ENCODE measurements around the gene SPATA32.
"Not testable (repeated sequence)": the region's sequence is repeated elsewhere in the genome, so short reads cannot be mapped to it uniquely, and the experiment has no call there.

The SPATA32 gene

DNA sequence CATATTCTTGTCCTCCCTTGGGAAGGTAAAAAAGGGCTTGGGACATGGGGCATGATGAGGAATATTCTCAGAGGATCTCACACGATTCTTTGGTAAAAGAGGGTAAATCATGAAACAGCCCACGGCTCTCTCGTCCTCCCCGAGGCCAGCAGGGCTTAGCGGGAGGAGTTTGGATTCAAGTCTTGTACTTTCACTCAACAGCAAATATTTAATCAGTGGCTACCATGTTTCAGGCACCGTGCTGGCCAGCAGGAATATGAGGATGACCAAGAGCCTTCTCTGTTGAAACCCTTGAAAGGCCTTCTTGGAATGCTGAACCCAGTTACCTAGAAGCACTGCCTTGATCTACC, 46.1 kb upstream of the SPATA32 start:
- no peak for DNase-seq (ENCODE audit: low read depth)
- no peak overlapping the region for H3K4me3 ChIP-seq (ENCODE audit: low read depth, low read length)
- in situ Hi-C loops (cut with HindIII; ENCODE audit: low sequenced_read_pairs) = no loop called here
- TF ChIP-seq, protein P1, sequence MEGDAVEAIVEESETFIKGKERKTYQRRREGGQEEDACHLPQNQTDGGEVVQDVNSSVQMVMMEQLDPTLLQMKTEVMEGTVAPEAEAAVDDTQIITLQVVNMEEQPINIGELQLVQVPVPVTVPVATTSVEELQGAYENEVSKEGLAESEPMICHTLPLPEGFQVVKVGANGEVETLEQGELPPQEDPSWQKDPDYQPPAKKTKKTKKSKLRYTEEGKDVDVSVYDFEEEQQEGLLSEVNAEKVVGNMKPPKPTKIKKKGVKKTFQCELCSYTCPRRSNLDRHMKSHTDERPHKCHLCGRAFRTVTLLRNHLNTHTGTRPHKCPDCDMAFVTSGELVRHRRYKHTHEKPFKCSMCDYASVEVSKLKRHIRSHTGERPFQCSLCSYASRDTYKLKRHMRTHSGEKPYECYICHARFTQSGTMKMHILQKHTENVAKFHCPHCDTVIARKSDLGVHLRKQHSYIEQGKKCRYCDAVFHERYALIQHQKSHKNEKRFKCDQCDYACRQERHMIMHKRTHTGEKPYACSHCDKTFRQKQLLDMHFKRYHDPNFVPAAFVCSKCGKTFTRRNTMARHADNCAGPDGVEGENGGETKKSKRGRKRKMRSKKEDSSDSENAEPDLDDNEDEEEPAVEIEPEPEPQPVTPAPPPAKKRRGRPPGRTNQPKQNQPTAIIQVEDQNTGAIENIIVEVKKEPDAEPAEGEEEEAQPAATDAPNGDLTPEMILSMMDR (IDR thresholded peaks at IDR 0.05; ENCODE audit: low read depth, low read length, missing control alignments) = no peak

DNA sequence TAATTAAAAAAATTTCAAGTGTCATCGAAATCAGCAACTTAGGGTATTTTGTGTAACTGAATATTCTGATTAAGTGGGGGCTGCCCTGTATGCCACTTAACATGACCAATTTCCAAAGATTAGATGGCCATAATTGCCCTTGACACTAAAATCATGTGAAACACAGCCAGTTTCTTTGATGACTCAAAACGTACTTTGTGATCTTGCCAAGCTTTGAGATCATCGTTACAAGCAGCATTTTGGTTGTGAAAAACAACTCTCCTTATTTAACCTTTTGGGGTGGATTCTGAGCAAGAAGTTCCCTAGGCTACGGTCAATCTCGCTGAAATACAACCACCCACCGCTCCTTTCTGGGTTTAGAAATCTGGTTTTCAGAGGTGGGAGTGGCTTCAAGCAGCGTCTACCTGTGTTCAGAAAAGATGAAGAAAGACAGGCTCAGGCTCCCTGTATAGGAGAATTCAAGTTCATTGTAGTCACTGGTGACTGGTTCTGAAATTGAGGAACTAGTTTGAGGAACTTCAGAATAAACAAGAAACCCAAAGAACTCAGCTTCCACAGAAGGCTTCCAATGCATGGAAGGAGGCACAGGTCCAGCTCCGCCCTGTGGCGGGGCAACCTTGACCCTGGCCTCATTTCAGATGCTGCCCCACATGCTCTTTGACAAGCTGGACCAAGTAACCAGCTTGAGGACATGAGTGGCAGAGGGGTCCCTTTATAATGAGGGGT, 45.6 kb upstream of the SPATA32 start:
- no peak overlapping the region for H3K4me3 ChIP-seq (ENCODE audit: low read depth, low read length)
- TF ChIP-seq, protein P1 (IDR thresholded peaks at IDR 0.05; ENCODE audit: low read depth, low read length, missing control alignments) = no peak
- in situ Hi-C loops (cut with HindIII; ENCODE audit: low sequenced_read_pairs) = no loop called here
- peak; percentile 87 for DNase-seq (ENCODE audit: low read depth)

- TF ChIP-seq, protein P1 (IDR thresholded peaks at IDR 0.05; ENCODE audit: low read depth, low read length, missing control alignments) = peak; percentile 13
- no peak overlapping the region for H3K4me3 ChIP-seq (ENCODE audit: low read depth, low read length)
- in situ Hi-C loops (cut with HindIII; ENCODE audit: low sequenced_read_pairs) = no loop called here
- no peak for DNase-seq (ENCODE audit: low read depth)
These were observed 44.7 kb upstream of the SPATA32 start for GRCh38 chr17:45306623-45307022.

- in situ Hi-C loops (cut with HindIII; ENCODE audit: low sequenced_read_pairs) = no loop called here
- no peak overlapping the region for H3K4me3 ChIP-seq (ENCODE audit: low read depth, low read length)
- TF ChIP-seq, protein P1 (IDR thresholded peaks at IDR 0.05; ENCODE audit: low read depth, low read length, missing control alignments) = no peak
- no peak for DNase-seq (ENCODE audit: low read depth)
These were observed 44.2 kb upstream of the SPATA32 start for GRCh38 chr17:45306094-45306493.

- no peak for DNase-seq (ENCODE audit: low read depth)
- in situ Hi-C loops (cut with HindIII; ENCODE audit: low sequenced_read_pairs) = no loop called here
- TF ChIP-seq, protein P1 (IDR thresholded peaks at IDR 0.05; ENCODE audit: low read depth, low read length, missing control alignments) = no peak
- H3K4me3 ChIP-seq (ENCODE audit: low read depth, low read length) = no peak overlapping the region
These were observed 43.7 kb upstream of the SPATA32 start for GRCh38 chr17:45305530-45306087.

GRCh38 chr17:45302649-45303173, 40.8 kb upstream of the SPATA32 start:
- no peak overlapping the region for H3K4me3 ChIP-seq (ENCODE audit: low read depth, low read length)
- in situ Hi-C loops (cut with HindIII; ENCODE audit: low sequenced_read_pairs) = no loop called here
- no peak for DNase-seq (ENCODE audit: low read depth)
- TF ChIP-seq, protein P1 (IDR thresholded peaks at IDR 0.05; ENCODE audit: low read depth, low read length, missing control alignments) = no peak

- DNase-seq (ENCODE audit: low read depth); in situ Hi-C loops (cut with HindIII; ENCODE audit: low sequenced_read_pairs); H3K4me3 ChIP-seq (ENCODE audit: low read depth, low read length): not testable (repeated sequence)
These were observed 40.3 kb upstream of the SPATA32 start for GRCh38 chr17:45302220-45302619.
